Stomach (tissue), 4 donors: ENCODE measurements around the gene TTC21A.

Source experiments
- POLR2A ChIP-seq, 4 donors: fragments of 450-650 bp; IDR thresholded peaks; one replicate each; pipeline ENCODE4 v1.6.1; 2016; ENCODE audit warnings: antibody characterized with exemption in 4 of 4, control low read depth in 2 of 4, mild to moderate bottlenecking in 1 of 4, moderate library complexity in 1 of 4
- TF ChIP-seq, protein P1 (sequence below), 7 experiments: fragments of 450-650 bp in 4 of 7; fragments of 200-600 bp in 3 of 7; sonication (generic) in 3 of 7; IDR thresholded peaks; one replicate each; pipeline ENCODE4 v1.5.1; 2016 to 2019; ENCODE audit warnings: antibody characterized with exemption in 7 of 7, control low read depth in 2 of 7, mild to moderate bottlenecking in 1 of 7

- TF ChIP-seq, protein P1, sequence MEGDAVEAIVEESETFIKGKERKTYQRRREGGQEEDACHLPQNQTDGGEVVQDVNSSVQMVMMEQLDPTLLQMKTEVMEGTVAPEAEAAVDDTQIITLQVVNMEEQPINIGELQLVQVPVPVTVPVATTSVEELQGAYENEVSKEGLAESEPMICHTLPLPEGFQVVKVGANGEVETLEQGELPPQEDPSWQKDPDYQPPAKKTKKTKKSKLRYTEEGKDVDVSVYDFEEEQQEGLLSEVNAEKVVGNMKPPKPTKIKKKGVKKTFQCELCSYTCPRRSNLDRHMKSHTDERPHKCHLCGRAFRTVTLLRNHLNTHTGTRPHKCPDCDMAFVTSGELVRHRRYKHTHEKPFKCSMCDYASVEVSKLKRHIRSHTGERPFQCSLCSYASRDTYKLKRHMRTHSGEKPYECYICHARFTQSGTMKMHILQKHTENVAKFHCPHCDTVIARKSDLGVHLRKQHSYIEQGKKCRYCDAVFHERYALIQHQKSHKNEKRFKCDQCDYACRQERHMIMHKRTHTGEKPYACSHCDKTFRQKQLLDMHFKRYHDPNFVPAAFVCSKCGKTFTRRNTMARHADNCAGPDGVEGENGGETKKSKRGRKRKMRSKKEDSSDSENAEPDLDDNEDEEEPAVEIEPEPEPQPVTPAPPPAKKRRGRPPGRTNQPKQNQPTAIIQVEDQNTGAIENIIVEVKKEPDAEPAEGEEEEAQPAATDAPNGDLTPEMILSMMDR (IDR thresholded peaks at IDR 0.05): no peak
- no peak for TF ChIP-seq POLR2A (IDR thresholded peaks at IDR 0.05)
These were observed 1.1 kb upstream of the TTC21A start for GRCh38 chr3:39106281-39106811.
